GM12878 (cell line): ENCODE measurements around the gene HEPACAM2.

Experiments used
- CEBPB ChIP-seq, 2 experiments: fragments of 150-350 bp in 1 of 2; IDR thresholded peaks; 2 replicates each; pipeline ENCODE4 v1.6.1; 2012 to 2014; ENCODE audit warnings: low read depth in 2 of 2, low read length in 2 of 2, borderline replicate concordance in 1 of 2, inconsistent platforms in 1 of 2
- CREM ChIP-seq: IDR thresholded peaks from 2 replicates; pipeline ENCODE4 v1.6.1; 2014; ENCODE audit warnings: antibody characterized with exemption, low read depth
- EP300 ChIP-seq, 2 experiments: fragments of 150-350 bp in 1 of 2; IDR thresholded peaks; 2 replicates each; pipeline ENCODE4 v1.6.1; 2011 to 2012; ENCODE audit warnings: low read depth in 2 of 2, low read length in 2 of 2, borderline replicate concordance in 1 of 2, improper control_type of control experiment in 1 of 2, inconsistent platforms in 1 of 2; ENCODE audit not compliant: control insufficient read depth in 1 of 2
- ESRRA ChIP-seq: IDR thresholded peaks from 2 replicates; pipeline ENCODE4 v1.6.1; 2012; ENCODE audit warnings: mild to moderate bottlenecking, low read length, improper control_type of control experiment
- GABPA ChIP-seq: IDR thresholded peaks from 2 replicates; pipeline ENCODE4 v1.6.1; 2014; ENCODE audit warnings: antibody characterized with exemption, low read depth, mild to moderate bottlenecking, inconsistent platforms
- POLR2A ChIP-seq: IDR thresholded peaks from 2 replicates; pipeline ENCODE4 v1.6.1; 2011; ENCODE audit warnings: low read depth, mild to moderate bottlenecking, low read length
- POLR2AphosphoS2 ChIP-seq: IDR thresholded peaks from 2 replicates; pipeline ENCODE4 v1.6.1; 2011; ENCODE audit warnings: low read depth, mild to moderate bottlenecking, low read length, improper control_type of control experiment, moderate library complexity
- POLR2AphosphoS5 ChIP-seq: IDR thresholded peaks from 2 replicates; pipeline ENCODE4 v1.6.1; 2011; ENCODE audit warnings: mild to moderate bottlenecking, low read length, inconsistent platforms
- SIN3A ChIP-seq: IDR thresholded peaks from 2 replicates; pipeline ENCODE4 v1.6.1; 2012; ENCODE audit warnings: low read depth, low read length, improper control_type of control experiment
- TCF12 ChIP-seq: IDR thresholded peaks from 2 replicates; pipeline ENCODE4 v1.6.1; 2011; ENCODE audit warnings: low read depth, mild to moderate bottlenecking, low read length
- YBX1 ChIP-seq: fragments of 450-650 bp; IDR thresholded peaks from 2 replicates; pipeline ENCODE4 v1.6.1; 2016; ENCODE audit warnings: antibody characterized with exemption
- TF ChIP-seq, protein P1 (sequence below), 3 experiments: IDR thresholded peaks in 2 of 3; conservative IDR thresholded peaks in 1 of 3; 2 replicates each; pipeline ENCODE4 v1.5.1; 2011; ENCODE audit warnings: low read depth in 3 of 3, low read length in 3 of 3, mild to moderate bottlenecking in 3 of 3, control low read depth in 2 of 3, moderate library complexity in 2 of 3, inconsistent platforms in 1 of 3, mixed read lengths in 1 of 3; ENCODE audit not compliant: control insufficient read depth in 2 of 3, insufficient read depth in 1 of 3; ENCODE audit errors: extremely low read depth in 1 of 3
- TF ChIP-seq, protein P2 (sequence below): fragments of 450-650 bp; IDR thresholded peaks from 2 replicates; pipeline ENCODE4 v1.6.1; 2017; ENCODE audit warnings: mild to moderate bottlenecking, low read depth, inconsistent platforms; ENCODE audit not compliant: poor library complexity, severe bottlenecking
- TF ChIP-seq, protein P3 (sequence below): IDR thresholded peaks from 2 replicates; pipeline ENCODE4 v1.6.1; 2012; ENCODE audit warnings: low read depth, low read length, improper control_type of control experiment

DNA sequence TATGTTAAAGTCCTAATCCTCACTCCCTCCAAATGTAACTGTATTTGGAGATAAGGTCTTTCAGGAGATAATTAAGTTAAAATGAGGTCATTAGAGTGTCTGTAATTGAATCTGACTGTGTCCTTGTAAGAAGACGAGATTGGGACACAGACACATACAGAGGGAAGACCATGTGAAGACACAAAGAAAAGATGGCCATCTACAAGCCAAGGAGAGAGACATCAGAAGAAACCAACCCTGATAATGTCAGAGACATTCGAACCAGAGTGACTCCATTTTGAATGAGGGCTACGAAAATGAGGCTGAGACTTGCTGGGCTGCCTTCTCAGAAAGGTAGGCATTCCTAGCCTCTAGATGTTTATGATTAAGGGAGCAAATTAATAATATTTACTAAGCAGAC, 77.5 kb downstream of the HEPACAM2 start:
- TF ChIP-seq POLR2A (no peak), POLR2AphosphoS5 (no peak), YBX1 (no peak), POLR2AphosphoS2 (no peak), TCF12 (no peak), GABPA (no peak), EP300 (IDR thresholded peaks at IDR 0.05; ENCODE audit: borderline replicate concordance in 1 of 2, control insufficient read depth in 1 of 2, low read depth in 2 of 2, low read length in 2 of 2) (no peak), CEBPB (IDR thresholded peaks at IDR 0.05; ENCODE audit: borderline replicate concordance in 1 of 2, low read depth in 2 of 2, low read length in 2 of 2) (no peak), CREM (no peak), ESRRA (no peak), SIN3A (no peak)
- TF ChIP-seq, protein P1, sequence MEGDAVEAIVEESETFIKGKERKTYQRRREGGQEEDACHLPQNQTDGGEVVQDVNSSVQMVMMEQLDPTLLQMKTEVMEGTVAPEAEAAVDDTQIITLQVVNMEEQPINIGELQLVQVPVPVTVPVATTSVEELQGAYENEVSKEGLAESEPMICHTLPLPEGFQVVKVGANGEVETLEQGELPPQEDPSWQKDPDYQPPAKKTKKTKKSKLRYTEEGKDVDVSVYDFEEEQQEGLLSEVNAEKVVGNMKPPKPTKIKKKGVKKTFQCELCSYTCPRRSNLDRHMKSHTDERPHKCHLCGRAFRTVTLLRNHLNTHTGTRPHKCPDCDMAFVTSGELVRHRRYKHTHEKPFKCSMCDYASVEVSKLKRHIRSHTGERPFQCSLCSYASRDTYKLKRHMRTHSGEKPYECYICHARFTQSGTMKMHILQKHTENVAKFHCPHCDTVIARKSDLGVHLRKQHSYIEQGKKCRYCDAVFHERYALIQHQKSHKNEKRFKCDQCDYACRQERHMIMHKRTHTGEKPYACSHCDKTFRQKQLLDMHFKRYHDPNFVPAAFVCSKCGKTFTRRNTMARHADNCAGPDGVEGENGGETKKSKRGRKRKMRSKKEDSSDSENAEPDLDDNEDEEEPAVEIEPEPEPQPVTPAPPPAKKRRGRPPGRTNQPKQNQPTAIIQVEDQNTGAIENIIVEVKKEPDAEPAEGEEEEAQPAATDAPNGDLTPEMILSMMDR (IDR thresholded peaks at IDR 0.05 in 2 of 3, conservative IDR thresholded peaks at IDR 0.05 in 1 of 3; ENCODE audit: control insufficient read depth in 2 of 3, extremely low read depth in 1 of 3, insufficient read depth in 1 of 3, low read depth in 3 of 3, low read length in 3 of 3) = no peak
- TF ChIP-seq, protein P2, sequence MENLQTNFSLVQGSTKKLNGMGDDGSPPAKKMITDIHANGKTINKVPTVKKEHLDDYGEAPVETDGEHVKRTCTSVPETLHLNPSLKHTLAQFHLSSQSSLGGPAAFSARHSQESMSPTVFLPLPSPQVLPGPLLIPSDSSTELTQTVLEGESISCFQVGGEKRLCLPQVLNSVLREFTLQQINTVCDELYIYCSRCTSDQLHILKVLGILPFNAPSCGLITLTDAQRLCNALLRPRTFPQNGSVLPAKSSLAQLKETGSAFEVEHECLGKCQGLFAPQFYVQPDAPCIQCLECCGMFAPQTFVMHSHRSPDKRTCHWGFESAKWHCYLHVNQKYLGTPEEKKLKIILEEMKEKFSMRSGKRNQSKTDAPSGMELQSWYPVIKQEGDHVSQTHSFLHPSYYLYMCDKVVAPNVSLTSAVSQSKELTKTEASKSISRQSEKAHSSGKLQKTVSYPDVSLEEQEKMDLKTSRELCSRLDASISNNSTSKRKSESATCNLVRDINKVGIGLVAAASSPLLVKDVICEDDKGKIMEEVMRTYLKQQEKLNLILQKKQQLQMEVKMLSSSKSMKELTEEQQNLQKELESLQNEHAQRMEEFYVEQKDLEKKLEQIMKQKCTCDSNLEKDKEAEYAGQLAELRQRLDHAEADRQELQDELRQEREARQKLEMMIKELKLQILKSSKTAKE = no peak
- TF ChIP-seq, protein P3, sequence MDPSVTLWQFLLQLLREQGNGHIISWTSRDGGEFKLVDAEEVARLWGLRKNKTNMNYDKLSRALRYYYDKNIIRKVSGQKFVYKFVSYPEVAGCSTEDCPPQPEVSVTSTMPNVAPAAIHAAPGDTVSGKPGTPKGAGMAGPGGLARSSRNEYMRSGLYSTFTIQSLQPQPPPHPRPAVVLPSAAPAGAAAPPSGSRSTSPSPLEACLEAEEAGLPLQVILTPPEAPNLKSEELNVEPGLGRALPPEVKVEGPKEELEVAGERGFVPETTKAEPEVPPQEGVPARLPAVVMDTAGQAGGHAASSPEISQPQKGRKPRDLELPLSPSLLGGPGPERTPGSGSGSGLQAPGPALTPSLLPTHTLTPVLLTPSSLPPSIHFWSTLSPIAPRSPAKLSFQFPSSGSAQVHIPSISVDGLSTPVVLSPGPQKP = no peak
